ENCODE data around the gene SELENBP1.
"Not testable (repeated sequence)": the region's sequence is repeated elsewhere in the genome, so short reads cannot be mapped to it uniquely, and the experiment has no call there.

Gene SELENBP1

DNA sequence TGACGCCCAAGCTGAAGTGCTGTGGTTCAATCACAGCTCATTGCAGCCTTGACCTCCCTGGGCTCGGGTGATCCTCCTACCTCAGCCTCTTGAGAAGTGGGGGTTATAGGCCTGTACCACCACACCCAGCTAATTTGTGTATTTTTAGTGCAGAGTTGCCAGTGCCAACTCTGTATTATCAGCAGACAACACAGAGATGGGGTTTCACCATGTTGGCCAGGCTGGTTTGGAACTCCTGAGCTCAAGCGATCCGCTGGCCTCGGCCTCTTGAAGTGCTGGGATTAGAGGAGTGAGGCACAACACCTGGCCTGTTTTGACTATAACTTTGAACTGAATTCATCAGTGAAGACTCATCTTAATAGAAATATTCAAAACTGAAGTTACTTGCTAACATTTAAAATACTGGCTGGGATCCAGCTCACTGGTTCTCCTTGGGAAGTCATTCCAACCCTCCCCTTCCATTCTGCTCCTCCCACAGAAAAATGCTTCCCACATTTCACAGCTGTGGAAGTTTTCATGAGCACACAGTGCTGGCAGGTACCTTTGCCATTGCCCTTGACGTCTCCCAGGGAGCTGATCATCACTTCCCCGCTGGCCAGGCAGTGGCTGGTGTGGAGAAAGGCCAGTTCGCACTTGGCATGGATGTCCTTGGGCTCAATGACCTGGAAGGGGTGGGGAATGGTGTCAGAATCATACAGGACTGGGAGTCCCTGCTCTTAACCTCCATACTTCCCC lies 4.7 kb downstream of the SELENBP1 start:
- no peak for FAIRE-seq
- TF ChIP-seq TAF1 (IDR thresholded peaks at IDR 0.05; ENCODE audit: low read depth, low read length), result no peak
- TF ChIP-seq SPI1 (IDR thresholded peaks at IDR 0.05; ENCODE audit: low read depth, low read length), result no peak
- TF ChIP-seq POU2F2 (IDR thresholded peaks at IDR 0.05; ENCODE audit: low read depth, low read length), result no peak
- TF ChIP-seq PAX5 (IDR thresholded peaks at IDR 0.05; ENCODE audit: insufficient read depth, low read length, severe bottlenecking), result no peak
- no peak for TF ChIP-seq POLR2AphosphoS5 (IDR thresholded peaks at IDR 0.05; ENCODE audit: low read depth, low read length)
- no peak for TF ChIP-seq POLR2A (IDR thresholded peaks at IDR 0.05; ENCODE audit: low read depth, low read length)
- DNase-seq (ENCODE audit: insufficient read length, low spot score), result no peak

DNA sequence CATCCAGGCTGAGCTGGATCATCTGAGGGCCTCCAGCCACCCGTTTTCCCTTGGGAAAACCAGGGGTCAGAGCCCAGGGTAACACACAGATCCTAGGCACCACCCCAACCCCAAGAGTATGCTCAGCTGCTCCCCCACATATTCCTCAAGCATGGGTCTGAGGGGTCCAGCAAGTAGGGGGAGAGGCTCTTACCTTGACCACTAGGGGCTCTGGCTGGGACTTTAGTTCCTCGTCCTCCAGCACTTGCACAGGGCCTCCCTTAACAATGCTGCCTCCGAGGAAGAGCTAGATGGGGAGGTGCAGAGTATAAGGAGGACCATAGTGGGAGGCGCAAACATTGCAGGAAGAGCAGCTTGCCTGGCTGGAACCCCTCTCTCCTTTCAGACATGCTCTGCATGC lies 7.5 kb downstream of the SELENBP1 start:
- no peak for TF ChIP-seq TAF1 (IDR thresholded peaks at IDR 0.05; ENCODE audit: low read depth, low read length)
- TF ChIP-seq POLR2AphosphoS5 (IDR thresholded peaks at IDR 0.05; ENCODE audit: low read depth, low read length), result no peak
- no peak for TF ChIP-seq SPI1 (IDR thresholded peaks at IDR 0.05; ENCODE audit: low read depth, low read length)
- no peak for TF ChIP-seq PAX5 (IDR thresholded peaks at IDR 0.05; ENCODE audit: insufficient read depth, low read length, severe bottlenecking)
- TF ChIP-seq POU2F2 (IDR thresholded peaks at IDR 0.05; ENCODE audit: low read depth, low read length), result no peak
- TF ChIP-seq POLR2A (IDR thresholded peaks at IDR 0.05; ENCODE audit: low read depth, low read length), result no peak
- no peak for DNase-seq (ENCODE audit: insufficient read length, low spot score)
- no peak for FAIRE-seq

DNA sequence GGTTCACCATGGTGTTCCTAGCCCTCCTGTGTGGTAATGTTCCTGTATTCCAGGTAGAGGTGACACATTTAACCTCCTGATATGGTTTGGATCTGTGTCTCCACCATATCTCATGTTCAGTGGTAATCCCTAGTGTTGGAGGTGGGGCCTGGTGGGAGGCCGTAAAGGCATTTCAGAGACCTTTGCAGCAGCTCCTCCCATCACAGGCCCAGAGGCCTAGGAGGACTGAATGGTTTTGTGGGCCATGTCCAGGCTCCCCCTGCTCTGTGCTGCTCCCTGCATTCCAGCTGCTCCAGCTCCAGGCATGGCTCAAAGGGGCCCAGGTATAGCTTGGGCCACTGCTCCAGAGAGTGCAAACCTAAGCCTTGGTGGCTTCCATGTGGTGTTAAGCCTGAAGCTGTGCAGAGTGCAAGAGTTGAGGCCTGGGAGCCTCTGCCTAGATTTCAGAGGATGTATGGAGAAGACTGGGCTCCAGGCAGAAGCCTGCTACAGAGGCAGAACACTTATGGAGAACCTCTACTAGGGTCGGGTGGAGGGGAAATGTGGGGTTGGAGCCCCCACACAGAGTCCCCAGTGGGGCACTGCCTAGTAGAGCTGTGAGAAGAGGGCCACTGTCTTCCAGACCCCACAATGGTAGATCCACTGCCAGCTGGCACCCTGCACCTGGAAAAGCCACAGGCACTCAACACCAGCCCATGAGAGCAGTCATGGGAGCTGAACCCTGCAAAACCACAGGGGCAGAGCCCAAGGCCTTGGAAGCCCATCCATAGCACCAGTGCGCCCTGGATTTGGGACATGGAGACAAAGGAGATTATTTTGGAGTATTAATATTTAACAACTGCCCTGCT lies 10.0 kb downstream of the SELENBP1 start:
- no peak for FAIRE-seq
- TF ChIP-seq SPI1 (IDR thresholded peaks at IDR 0.05; ENCODE audit: low read depth, low read length), result no peak
- TF ChIP-seq POU2F2 (IDR thresholded peaks at IDR 0.05; ENCODE audit: low read depth, low read length), result no peak
- TF ChIP-seq POLR2A (IDR thresholded peaks at IDR 0.05; ENCODE audit: low read depth, low read length), result no peak
- TF ChIP-seq PAX5 (IDR thresholded peaks at IDR 0.05; ENCODE audit: insufficient read depth, low read length, severe bottlenecking), result no peak
- TF ChIP-seq POLR2AphosphoS5 (IDR thresholded peaks at IDR 0.05; ENCODE audit: low read depth, low read length), result no peak
- TF ChIP-seq TAF1 (IDR thresholded peaks at IDR 0.05; ENCODE audit: low read depth, low read length), result no peak
- no peak for DNase-seq (ENCODE audit: insufficient read length, low spot score)

DNA sequence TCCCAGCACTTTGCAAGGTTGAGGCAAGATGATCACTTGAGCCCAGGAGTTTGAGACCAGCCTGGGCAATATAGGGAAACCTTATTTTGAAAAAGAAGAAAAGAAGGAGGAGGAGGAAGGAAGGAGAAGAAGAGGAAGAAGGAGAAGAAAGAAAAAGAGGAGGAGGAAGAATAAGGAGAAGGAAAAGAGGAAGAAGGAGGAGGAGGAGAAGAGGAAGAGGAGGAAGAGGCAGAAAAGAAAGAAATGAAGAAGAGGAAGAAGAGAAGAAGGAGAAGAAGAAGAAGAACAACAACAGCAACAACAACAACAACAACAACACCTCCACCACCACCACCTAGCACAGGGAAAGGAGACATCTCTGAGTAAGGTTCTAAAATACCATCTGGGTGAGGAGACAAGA lies 10.6 kb downstream of the SELENBP1 start:
- no peak for TF ChIP-seq SPI1 (IDR thresholded peaks at IDR 0.05; ENCODE audit: low read depth, low read length)
- no peak for TF ChIP-seq POLR2A (IDR thresholded peaks at IDR 0.05; ENCODE audit: low read depth, low read length)
- no peak for TF ChIP-seq POU2F2 (IDR thresholded peaks at IDR 0.05; ENCODE audit: low read depth, low read length)
- TF ChIP-seq POLR2AphosphoS5 (IDR thresholded peaks at IDR 0.05; ENCODE audit: low read depth, low read length), result no peak
- no peak for TF ChIP-seq PAX5 (IDR thresholded peaks at IDR 0.05; ENCODE audit: insufficient read depth, low read length, severe bottlenecking)
- TF ChIP-seq TAF1 (IDR thresholded peaks at IDR 0.05; ENCODE audit: low read depth, low read length), result no peak
- FAIRE-seq (no peak), DNase-seq (ENCODE audit: insufficient read length, low spot score) (no peak)

DNA sequence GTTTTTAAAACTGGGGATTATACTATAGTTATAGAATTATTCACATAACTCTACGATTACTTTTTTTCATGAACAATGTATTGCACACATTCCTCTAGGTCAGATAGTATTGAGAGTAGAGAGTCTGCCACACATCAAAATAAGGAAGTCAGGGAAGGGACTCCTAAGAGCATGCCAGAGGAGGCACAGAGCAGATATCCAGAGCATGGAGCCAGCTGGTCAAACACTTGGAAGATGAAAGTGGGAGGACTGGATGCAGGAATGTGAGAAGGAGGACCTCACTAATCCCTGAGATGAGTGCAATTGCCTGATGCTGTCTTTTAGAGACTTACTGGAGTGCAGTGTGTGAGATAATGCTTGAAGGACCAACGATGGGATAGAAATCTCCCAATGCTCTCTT lies 15.8 kb downstream of the SELENBP1 start:
- FAIRE-seq, result no peak
- no peak for DNase-seq (ENCODE audit: insufficient read length, low spot score)
- TF ChIP-seq SPI1 (IDR thresholded peaks at IDR 0.05; ENCODE audit: low read depth, low read length) (peak; percentile 43; the same call in 1 of the 2 replicates), POLR2AphosphoS5 (IDR thresholded peaks at IDR 0.05; ENCODE audit: low read depth, low read length) (no peak)

DNA sequence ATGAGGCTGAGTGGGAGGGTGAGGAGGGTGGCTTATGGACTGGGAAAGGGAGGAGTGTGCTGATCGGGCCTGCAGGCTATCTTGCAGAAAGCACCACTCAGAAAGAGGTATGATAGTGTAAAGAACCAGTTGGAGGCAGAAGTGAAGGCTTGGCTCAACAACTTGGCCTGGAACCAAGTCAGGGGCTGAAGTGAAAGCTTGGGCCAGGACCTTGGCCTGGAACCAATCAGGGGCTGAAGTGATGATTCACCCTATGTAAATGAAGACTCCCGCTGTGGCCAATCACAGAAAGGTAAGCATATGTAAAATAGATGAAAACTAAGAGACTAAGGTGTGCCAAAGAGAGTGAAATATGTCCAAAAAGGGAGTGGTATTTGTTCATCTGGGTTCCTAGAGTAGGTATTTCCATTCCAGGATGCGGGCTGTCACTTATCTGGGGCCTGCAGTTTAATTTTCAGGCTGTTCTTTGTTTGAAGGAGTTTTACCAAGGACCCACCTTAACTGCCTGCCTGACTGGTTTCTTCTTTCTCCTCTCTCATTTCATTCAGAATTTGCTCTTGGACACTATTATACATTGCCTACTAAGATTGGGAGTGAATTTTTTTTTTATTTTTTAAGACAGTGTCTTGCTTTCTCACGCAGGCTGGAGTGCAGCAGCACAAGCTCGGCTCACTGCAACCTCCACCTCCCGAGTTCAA lies 20.3 kb downstream of the SELENBP1 start:
- no peak for FAIRE-seq
- TF ChIP-seq SPI1 (IDR thresholded peaks at IDR 0.05; ENCODE audit: low read depth, low read length) (no peak), POLR2AphosphoS5 (IDR thresholded peaks at IDR 0.05; ENCODE audit: low read depth, low read length) (no peak), TAF1 (IDR thresholded peaks at IDR 0.05; ENCODE audit: low read depth, low read length) (no peak), POU2F2 (IDR thresholded peaks at IDR 0.05; ENCODE audit: low read depth, low read length) (no peak), PAX5 (IDR thresholded peaks at IDR 0.05; ENCODE audit: insufficient read depth, low read length, severe bottlenecking) (no peak), POLR2A (IDR thresholded peaks at IDR 0.05; ENCODE audit: low read depth, low read length) (no peak)
- DNase-seq (ENCODE audit: insufficient read length, low spot score), result no peak

DNA sequence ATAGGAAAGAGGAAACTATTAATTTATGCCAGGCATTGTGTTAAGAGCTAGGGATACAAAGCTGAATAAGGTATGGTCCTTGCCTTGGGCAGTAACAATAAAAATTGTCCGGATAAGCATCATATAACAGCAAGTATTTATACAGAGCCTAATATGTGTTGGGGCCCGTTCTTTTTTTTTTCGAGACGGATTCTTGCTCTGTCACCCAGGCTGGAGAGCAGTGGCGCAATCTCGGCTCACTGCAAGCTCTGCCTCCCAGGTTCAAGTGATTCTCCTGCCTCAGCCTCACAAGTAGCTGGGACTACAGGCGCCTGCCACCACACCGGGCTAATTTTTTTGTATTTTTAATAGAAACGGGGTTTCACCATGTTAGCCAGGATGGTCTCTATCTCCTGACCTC lies 22.2 kb downstream of the SELENBP1 start:
- not testable (repeated sequence) for DNase-seq (ENCODE audit: insufficient read length, low spot score); FAIRE-seq

DNA sequence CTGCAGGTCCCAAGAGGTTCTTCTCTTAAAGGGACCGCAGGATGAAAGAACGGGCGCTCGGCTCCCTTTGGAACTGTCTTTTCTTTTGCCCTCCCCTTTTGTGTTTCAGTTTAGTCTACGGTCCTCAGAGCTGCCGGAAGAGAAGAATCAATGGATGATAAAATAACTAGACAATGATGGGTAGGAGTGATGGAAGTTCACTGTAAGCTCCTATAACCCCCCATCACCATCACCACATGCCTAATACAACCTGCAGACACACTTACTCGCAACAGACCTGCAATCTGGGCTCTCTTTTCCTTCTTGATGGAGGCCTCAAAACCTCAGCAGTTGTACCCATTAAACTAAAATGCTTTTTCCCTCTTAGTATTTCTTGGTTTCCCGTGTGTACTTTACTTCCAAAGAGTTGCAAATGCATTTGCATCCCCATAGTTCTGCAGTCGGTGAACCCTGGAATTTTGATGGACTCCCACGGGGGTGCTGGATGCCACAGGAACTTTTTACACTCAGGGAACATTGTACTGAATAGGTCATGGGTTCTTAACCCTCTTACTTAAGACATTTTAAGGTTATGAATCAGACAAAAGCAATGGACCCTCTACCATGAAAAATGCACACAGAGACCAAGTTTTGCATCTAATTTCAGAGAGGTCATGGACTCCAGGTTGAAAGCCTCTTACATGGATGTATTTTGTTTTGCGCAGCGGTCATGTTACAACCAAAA lies 24.8 kb downstream of the SELENBP1 start:
- peak; percentile 37; the same call in 1 of the 2 replicates for TF ChIP-seq POLR2A (IDR thresholded peaks at IDR 0.05; ENCODE audit: low read depth, low read length)
- no peak for TF ChIP-seq POU2F2 (IDR thresholded peaks at IDR 0.05; ENCODE audit: low read depth, low read length)
- TF ChIP-seq SPI1 (IDR thresholded peaks at IDR 0.05; ENCODE audit: low read depth, low read length), result no peak
- TF ChIP-seq TAF1 (IDR thresholded peaks at IDR 0.05; ENCODE audit: low read depth, low read length), result peak; percentile 52; the same call in 1 of the 2 replicates
- DNase-seq (ENCODE audit: insufficient read length, low spot score) (no peak), FAIRE-seq (no peak)

Data from GM12891 (cell line).